GM18498 (cell line): ENCODE measurements around the gene SHOC1.
"Not testable (repeated sequence)": the region's sequence is repeated elsewhere in the genome, so short reads cannot be mapped to it uniquely, and the experiment has no call there.

Experiments
- ATAC-seq: cut with Tn5 transposase; IDR thresholded peaks from one replicate; pipeline ENCODE4 v1.9.1; 2021; ENCODE audit warnings: mild to moderate bottlenecking, moderate library complexity; ENCODE audit not compliant: unreplicated experiment

SHOC1 gene

GRCh38 chr9:111794835-111795556, at the start of gene SHOC1:
Gene SHOC1, minus strand, starts transcription at chr9:111794937. Its CDS starts 3,519 bp downstream, at chr9:111791418.
- ATAC-seq, result no peak

DNA sequence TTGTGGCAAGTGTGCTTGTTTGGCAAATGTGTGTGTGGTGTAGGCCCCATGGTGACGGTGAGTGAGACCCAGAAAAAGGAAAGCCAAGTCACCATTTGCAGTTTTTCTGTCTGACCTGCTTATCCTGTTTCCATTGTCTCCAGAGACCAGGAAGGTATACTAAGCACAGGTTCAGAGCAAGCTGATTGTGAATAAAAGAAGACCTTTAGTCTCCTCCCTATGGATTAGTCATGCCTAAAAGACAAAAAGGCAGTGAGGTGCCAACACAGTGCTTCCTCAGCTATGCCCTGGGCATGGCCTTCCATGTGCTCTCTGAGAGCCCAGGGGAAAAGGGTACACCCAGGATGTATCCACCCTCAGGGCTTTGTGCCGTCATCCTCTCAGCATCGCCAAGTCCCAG, 49.2 kb upstream of the SHOC1 start:
- no peak for ATAC-seq

GRCh38 chr9:111842313-111842712, 47.6 kb upstream of the SHOC1 start:
- ATAC-seq, result no peak

DNA sequence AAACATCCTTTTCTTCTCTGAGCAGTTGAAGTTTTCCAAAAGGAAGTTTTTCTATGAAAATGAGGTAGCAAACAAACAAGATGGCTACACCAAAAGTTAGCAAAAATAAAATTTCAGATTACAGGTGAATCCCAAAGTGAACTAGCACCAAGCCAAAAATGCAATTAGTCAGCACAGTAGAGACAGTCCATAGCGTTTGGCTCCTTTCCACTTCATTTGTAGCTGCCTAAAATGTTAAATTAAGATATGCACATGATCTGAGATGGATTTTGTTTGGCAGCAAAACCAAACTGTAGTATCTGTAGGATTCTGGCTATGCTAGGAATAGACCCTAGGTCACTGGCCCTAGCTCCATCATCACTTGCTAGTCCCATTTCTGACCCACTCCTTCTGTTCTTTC, 45.7 kb upstream of the SHOC1 start:
- no peak for ATAC-seq

DNA sequence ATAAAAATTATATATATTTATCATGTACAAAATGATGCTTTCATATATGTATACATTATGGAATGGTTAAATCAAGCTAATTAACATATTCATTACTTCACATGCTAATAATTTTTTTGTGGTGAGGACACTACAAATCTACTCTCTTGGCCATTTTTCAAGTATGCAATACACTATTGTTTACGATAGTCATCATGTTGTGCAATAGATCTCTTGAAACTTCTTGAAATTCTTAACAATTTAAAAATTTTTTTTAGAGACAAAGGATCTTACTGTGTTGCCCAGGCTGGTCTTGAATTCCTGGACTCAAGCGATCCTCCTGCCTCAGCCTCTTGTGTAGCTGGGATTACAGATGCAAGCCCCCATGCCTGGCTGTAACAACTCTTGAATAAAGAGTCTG, 45.2 kb upstream of the SHOC1 start:
- ATAC-seq, result no peak

GRCh38 chr9:111839387-111839786, 44.6 kb upstream of the SHOC1 start:
- ATAC-seq, result no peak

DNA sequence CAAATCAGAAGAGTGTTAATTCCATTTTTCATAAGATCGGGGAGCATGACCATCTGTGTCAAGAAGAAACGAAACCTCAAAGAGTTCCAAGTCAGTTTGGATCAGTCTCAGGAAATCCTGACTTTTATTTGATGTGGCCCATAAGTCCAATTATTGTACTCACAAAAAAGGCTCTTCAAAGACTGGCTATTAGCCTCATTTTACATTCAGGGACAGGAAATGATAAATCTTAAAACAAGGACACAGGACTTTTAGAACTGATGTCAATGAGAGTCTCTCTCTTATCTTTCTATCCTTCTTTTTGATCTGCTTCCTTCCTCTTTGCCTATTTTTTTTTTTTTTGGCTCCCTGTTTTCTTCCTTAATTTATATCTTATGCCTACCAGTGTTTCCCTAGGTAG, 43.7 kb upstream of the SHOC1 start:
- ATAC-seq, result no peak

- ATAC-seq, result no peak
Measured at GRCh38 chr9:111836311-111836710, 41.6 kb upstream of the SHOC1 start.

DNA sequence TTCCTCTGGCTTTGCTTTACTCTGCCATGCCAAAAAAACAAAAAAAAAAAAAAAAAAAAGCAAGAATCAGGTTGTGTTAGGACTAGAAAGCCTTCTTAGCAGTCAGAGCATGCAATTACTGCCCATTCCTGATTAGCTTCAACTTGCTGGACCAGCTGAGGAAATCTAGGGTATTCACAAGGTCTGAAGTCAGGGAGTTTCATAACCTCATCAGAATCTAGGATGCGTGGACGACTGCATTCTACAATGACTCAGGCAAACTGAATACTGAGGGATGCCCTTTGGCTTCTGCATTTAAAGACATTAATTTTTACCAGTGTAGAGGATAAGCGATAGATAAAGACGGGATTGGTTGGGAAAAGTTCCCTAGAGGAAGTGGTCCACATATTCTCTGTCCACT, 39.2 kb upstream of the SHOC1 start:
- no peak for ATAC-seq

GRCh38 chr9:111832449-111832848, 37.7 kb upstream of the SHOC1 start:
- no peak for ATAC-seq

- ATAC-seq, result no peak
Measured at GRCh38 chr9:111831371-111832108, 36.8 kb upstream of the SHOC1 start.

DNA sequence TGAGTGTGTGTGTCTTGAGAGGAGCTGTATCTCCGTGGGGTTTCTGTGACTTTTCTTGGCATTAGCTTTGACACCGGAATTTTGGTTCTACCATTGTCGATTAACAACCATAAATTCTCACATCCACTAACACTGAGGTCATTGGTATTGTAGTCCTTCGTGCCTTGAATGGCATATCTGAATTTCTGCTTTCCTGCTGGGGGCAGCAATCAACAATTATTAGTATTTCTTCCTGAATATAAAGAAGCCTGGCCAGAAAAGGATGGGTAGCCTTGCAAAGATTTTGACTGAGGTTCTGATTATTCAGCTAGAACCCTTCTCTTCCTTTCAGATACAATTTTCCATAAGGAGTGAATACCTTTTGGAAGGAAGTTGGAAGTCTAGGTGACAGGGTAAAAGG, 33.5 kb upstream of the SHOC1 start:
- no peak for ATAC-seq

- no peak for ATAC-seq
Measured at GRCh38 chr9:111825468-111826145, 30.9 kb upstream of the SHOC1 start.

DNA sequence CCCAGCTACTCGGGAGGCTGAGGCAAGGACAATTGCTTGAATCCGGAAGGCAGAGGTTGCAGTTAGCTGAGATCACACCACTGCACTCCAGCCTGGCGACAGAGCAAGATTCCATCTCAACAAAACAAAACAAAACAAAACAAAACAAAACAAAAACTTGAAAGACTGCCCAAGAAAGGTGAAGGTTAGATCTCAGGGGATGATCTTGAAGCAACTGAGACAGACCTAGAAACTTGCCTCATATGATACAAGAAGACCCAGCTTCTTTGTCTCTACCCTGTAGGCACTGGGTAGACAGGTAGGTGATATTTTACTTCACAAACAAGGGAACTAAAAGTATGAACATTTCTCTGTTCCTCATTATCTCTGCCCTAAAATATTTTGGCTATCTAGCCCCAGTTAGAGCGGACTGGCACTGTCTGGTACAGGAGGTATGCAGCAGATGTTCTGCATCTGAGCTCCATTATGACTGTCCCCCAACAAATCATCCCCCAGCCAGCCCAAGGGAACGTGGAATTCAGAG, 26.3 kb upstream of the SHOC1 start:
- no peak for ATAC-seq

DNA sequence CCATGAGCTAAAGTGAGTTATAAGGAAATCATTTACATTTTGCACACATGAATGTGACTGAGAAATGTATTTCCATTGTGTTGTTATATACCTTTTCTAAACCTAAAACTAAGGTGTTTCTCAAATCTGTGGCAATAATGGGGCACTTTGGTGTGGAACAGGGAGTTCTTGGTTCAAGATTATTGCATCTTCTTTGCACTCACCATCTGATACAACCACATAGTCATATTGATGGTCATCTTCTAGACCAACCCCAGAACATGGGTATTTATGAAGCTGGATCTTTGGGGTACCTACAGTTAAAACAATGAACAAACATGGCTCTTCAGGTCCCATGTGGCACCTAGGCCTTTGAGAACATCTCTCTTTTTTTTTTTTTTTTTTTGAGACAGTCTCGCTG, 24.6 kb upstream of the SHOC1 start:
- no peak for ATAC-seq

GRCh38 chr9:111815285-111816070, 20.7 kb upstream of the SHOC1 start:
- no peak for ATAC-seq

GRCh38 chr9:111812337-111812736, 17.6 kb upstream of the SHOC1 start:
- no peak for ATAC-seq

DNA sequence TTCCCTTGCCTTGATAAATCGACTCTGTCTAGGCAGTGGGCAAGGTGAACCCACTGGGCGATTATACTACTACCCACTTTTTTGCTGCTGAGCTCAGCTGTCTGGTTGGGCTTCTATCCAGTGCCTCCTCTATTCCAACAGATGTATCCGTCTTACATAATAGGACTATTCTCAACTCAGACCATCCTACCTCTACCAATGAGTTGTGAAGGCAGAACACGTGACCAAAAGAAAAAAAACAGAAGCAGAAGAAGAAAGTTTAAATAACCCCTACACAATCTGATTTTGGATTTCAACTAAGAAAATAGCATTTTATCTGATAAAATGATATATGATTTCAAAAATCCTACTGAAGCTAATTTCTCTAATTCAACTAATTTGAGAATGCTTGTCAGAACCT, 16.2 kb upstream of the SHOC1 start:
- no peak for ATAC-seq

DNA sequence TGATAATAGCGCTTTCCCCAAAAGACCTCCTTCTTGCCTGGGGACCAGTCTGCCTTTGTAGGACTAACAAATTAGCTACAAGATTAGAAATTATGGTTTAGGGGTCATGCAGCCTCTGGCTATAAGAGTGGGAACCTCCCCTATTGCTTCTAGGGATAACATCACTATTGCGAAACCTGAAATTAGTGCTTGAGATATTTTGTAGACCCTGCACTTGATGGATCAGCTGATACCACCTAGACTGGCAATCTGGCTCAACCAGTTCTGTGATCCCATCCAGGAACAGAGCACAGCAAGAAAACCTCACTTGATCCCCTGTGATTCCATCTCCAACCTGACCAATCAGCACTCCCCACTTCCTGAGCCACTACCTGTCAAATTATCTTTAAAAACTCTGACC, 15.7 kb upstream of the SHOC1 start:
- not testable (repeated sequence) for ATAC-seq

- no peak for ATAC-seq
Measured at GRCh38 chr9:111807197-111807596, 12.5 kb upstream of the SHOC1 start.

DNA sequence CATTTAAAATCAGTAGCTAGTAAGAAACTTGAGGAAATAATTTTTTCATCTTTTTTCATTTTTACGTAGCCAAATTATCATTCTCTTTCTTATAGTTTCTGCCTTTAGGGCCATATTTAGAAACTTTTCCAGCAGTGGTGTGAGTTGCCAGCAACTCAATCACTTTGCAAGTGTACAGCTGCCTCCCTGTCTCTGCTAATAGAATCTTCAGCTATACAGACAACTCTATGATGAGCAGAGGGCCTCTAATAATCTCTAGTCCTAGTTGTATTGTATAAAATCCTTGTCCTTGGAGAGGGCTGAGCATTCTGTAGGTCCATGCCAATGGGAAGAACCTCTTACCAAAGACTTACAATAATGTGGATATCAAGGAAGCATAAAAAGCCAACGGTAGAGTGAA, 11.5 kb upstream of the SHOC1 start:
- ATAC-seq, result no peak
